ENCODE measurements around the gene MS4A4E.
"Not testable (repeated sequence)": the region's sequence is repeated elsewhere in the genome, so short reads cannot be mapped to it uniquely, and the experiment has no call there.

Gene MS4A4E

GRCh38 chr11:60242740-60243239 lies at the start of gene MS4A4E:
Gene MS4A4E, minus strand, starts transcription at chr11:60243137. Its CDS starts 13,082 bp downstream, at chr11:60230055.
- no peak for FAIRE-seq

- FAIRE-seq, result no peak
These were observed 49.2 kb upstream of the MS4A4E start for GRCh38 chr11:60292145-60292544.

GRCh38 chr11:60288531-60288930 lies 45.6 kb upstream of the MS4A4E start:
- no peak for FAIRE-seq

- FAIRE-seq, result not testable (repeated sequence)
These were observed 42.6 kb upstream of the MS4A4E start for GRCh38 chr11:60285411-60286126.

GRCh38 chr11:60282286-60282685 lies 39.3 kb upstream of the MS4A4E start:
- FAIRE-seq, result no peak

DNA sequence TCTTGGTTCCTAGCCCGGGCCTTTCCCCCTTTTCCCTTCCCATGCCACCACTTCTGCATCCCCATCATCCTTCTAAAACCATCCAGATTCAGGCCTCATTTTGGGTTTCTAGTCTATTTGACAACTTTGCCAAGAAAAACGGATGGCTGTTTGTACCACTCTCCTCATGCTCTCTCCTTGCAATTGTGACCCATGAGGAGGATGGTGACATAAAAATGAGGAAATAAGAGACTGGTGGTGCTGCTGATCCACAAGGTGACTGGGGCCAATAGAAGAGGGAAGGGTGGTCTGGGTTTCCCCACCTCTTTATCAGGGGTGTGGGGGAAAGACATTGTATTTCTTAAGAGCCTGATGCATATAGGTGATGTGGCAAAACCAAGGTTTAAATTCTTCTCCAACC lies 38.5 kb upstream of the MS4A4E start:
- FAIRE-seq, result no peak

GRCh38 chr11:60280412-60280811 lies 37.5 kb upstream of the MS4A4E start, which contains the start of gene MS4A4A:
Gene MS4A4A, plus strand, starts transcription at chr11:60280666. Its CDS starts 10 bp downstream, at chr11:60280676.
- no peak for FAIRE-seq

DNA sequence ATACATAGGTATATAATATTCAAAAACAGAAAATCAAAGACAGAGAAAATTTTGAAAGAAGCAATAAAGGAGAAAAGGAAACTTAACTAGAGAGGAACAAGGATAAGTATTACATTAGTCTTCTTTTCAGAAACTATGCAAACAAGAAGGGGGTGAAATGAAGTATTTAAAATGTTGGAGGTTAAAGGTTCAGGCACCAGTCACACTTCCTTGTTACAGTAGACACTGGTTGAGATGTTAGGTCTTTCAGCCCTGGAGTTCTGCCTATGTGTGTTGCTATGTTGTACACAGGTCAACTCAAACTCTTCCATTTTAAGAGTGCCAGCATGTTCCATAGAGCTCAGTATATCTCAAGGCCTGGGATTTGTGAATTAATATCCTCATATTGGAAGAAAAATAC lies 31.5 kb upstream of the MS4A4E start:
- no peak for FAIRE-seq

- no peak for FAIRE-seq
These were observed 22.7 kb upstream of the MS4A4E start for GRCh38 chr11:60265373-60266214.

- no peak for FAIRE-seq
These were observed 21.7 kb upstream of the MS4A4E start for GRCh38 chr11:60264644-60265043.

- no peak for FAIRE-seq
These were observed 20.5 kb upstream of the MS4A4E start for GRCh38 chr11:60263402-60263801.

DNA sequence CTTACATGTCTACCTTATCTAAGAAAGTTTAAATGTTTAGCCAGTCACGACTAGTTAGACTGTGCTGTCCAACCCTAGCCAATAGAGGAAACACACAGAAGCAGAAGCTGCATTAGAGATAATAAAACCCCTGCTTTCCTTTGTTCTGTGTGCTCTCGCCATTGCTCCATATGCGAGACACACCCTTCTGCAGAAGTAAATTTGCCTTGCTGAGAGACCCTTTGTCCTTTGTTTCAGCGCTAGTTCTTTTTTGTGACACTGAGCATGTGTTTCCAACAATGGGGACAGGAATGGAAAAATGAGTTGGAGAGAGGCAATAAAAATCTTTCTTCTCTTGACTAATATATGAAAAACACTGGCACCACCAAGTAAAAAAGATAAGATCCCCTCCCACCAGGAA lies 18.1 kb upstream of the MS4A4E start:
- no peak for FAIRE-seq

DNA sequence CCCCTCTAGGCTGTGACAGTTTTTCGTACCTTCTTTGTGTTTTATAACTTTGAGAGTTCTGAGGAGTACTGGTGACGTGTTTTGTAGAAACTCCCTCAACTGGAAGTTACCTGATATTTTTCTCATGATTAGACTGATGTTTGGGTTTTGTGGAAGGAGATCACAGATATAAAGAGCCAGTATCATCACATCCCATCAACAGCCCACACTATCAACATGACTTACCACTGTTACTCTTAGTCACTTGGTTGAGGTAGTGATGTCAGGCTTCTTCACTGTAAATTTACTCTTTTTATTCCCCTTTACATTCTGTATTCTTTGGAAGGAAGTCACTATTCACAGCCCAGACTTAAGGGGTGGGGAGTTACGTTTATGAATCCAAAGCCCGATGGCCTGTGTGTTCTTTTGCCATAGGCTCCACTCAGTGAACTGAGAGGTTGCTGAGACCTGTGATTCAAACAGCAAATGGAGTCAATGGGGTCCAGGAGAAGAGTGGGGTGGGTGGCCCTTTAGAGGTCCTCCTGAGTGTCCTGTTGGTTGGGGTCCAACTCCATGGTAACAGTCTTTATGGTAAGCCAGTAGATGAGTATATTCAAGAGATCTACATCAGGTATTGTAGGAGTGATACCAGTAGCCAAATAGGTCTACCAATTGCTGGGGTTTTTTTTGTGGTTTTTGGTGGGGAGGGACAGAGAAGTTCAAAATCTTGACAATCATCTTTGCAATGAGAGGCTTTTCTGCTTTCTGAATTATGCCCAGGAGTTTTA lies 15.2 kb upstream of the MS4A4E start:
- no peak for FAIRE-seq

GRCh38 chr11:60252213-60253108 lies 9.5 kb upstream of the MS4A4E start:
- FAIRE-seq, result no peak

DNA sequence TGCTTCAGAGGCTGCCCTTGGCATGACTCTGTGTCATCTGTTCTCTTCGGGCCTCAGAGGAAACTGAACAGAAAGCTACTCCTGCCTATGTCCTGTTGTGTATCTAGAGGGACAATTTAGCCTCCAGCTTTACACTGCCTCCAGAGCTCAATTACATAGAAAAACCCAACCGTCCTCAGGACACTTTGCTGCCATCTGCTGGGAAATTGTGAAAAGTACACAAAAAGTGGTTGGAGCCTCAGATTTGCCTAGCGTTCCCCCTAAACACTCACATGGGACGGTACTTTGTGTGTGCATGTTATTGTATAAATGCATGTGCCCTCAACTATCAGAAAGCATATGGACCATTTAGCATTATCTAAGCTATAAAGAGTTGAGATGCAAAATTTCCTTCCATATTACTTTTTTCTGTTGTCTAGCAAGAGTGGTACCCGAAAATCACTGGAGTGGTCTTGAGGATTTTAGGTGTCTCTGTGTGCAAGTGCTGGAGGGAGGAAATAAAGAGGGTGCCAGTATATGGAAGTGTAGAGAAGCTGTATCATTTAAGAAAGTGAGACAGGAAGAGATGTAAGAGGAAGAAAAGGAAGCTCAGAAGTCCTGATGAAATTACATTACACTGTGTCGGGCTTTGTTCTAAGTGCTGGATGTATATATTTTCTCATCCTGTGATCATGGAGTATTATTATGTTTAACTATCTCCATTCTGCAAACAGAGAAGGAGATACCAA lies 8.7 kb upstream of the MS4A4E start:
- no peak for FAIRE-seq

GRCh38 chr11:60241786-60242185 lies 1.2 kb downstream of the MS4A4E start:
- FAIRE-seq, result no peak

DNA sequence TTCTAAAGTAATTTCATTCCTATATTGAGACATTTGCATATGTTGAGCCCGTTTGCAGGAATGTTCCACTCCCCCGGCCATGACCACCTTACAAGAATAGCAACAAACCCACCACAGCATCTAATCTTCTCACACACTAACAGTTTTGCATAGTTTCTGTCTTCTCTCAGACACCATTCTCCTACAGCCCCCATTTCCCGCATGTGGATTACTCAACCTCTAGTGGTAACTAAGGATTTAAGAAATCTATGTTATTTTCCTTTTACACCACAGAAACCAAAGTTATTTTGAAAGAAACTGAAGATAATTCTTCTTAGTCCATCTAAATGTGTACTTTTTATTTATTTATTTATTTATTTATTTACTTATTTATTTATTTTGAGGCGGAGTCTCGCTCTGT lies 2.3 kb downstream of the MS4A4E start:
- no peak for FAIRE-seq

- FAIRE-seq, result no peak
These were observed 7.6 kb downstream of the MS4A4E start for GRCh38 chr11:60235321-60235720.

GRCh38 chr11:60230681-60231080 lies 12.3 kb downstream of the MS4A4E start:
- no peak for FAIRE-seq

- no peak for FAIRE-seq
These were observed 20.8 kb downstream of the MS4A4E start for GRCh38 chr11:60222141-60222540.

DNA sequence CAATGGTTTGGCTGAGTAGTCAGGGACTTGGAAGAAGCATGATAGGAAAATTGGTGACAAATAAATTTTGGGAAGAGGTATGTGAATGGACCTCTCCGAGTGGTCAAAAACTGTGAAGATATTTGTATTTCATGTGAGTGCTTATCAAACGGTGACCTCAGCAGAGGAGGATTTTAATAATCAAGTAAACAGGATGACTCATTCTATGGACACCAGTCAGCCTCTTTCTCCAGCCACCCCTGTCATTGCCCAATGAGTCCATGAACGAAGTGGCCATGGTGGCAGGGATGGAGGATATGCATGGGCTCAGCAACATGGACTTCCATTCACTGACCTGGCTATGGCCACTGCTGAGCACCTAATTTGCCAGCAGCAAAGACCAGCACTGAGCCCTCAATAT lies 21.2 kb downstream of the MS4A4E start:
- FAIRE-seq, result no peak
